SW480 (cell line): ENCODE results near the gene GRIFIN.

ENCODE experiments used
- DNase-seq: peaks from one replicate; pipeline ENCODE4 v3.0.0-alpha.2; 2016; ENCODE audit warnings: low spot score

The GRIFIN gene

DNA sequence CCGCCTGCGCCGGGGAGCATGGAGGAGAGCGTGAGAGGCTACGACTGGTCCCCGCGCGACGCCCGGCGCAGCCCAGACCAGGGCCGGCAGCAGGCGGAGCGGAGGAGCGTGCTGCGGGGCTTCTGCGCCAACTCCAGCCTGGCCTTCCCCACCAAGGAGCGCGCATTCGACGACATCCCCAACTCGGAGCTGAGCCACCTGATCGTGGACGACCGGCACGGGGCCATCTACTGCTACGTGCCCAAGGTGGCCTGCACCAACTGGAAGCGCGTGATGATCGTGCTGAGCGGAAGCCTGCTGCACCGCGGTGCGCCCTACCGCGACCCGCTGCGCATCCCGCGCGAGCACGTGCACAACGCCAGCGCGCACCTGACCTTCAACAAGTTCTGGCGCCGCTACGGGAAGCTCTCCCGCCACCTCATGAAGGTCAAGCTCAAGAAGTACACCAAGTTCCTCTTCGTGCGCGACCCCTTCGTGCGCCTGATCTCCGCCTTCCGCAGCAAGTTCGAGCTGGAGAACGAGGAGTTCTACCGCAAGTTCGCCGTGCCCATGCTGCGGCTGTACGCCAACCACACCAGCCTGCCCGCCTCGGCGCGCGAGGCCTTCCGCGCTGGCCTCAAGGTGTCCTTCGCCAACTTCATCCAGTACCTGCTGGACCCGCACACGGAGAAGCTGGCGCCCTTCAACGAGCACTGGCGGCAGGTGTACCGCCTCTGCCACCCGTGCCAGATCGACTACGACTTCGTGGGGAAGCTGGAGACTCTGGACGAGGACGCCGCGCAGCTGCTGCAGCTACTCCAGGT is 43.1 kb downstream of the GRIFIN start:
- DNase-seq = no peak

DNA sequence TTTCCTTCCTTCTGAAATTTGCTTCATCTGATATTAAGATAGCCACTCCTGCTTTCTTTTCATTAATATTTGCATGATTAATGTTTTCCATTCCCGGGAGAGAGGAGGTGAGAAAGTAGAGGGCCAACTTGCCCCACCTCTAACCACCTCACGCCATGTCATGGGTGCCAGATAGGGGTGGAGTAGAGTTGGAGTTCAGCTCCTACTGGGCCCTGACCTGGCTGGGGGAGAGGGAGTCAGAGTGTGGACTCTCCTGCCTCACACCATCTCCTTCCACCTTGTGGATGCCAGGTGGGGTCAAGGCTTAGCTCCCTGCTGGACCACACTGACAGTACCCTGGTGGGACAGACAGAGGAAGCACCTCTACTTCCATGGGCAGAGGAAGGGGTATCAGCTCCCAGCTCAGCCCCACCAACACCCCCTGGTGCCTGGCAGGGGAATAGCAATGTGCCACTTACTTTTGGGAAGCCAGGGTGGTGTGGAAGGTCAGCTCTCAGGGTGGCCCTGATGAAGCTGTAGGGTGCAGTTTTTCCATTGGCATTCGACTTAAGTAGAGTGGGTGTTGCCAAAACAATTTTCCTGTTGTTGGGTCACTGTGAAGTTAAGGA is 44.8 kb downstream of the GRIFIN start:
- DNase-seq = no peak

DNA sequence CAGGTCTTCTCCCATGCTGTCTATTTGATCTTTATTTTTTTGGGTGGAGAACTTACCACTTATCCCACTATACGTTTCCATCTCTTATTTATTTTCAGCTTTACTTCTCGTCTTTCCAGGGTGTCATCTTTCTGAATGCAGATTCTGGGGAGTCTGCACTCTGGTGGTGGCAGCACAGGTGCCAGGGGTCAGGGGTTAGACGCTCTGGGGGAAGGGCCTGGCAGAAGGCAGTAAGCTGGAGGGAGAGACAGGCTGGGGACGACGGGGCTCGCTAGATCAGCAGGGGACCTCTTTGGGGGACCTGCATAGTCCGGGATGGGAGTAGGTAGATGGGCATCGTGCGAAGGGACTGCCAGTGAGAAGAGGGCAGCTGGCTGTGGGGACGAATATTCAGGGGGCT is 50.4 kb downstream of the GRIFIN start:
- no peak for DNase-seq
